UCSD-AML1 (cell line): ENCODE measurements around the gene TMPRSS11A.

Experiments used
- DNase-seq: peaks from one replicate; lab custom pipeline; 2025; ENCODE audit not compliant: unreplicated experiment; lab: John Stamatoyannopoulos, UW

Gene TMPRSS11A

DNA sequence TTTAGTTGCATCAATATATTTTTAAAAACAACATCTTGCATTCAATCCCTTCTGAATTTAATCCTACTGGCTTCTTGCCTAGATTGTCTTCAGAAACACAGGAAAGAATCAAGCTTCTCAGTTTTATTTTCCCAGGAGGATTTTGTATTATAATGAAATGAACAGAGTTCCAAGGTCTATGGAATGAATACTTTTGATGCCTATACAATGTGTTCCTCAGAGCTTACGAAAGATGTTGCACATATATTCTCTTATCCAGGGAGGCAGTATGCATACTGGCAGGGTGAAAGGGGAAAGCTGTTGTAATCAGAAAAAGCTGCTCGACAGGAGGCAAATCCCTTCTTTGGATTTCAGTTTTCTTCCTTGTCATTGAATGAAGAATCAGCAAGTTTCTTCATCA, 88.3 kb downstream of the TMPRSS11A start:
- no peak for DNase-seq

DNA sequence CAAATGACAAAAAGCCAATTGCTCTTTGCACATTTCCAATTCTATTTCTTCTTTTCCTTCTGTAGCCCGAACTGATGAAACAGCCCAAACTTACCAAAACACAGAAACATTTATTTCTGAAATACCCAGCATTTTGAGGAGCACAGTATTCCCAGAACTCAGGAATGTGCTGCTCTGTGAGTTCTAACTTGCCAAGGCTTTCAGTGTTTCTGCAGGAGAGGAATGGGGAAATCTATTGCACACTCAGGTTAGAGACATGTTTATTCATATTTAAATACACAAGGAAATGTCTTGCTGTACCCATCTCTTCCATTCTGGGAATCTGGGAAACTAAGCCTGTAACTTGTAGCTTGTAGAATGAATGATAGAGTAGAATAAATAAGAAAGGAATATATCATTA, 90.2 kb downstream of the TMPRSS11A start:
- no peak for DNase-seq

DNA sequence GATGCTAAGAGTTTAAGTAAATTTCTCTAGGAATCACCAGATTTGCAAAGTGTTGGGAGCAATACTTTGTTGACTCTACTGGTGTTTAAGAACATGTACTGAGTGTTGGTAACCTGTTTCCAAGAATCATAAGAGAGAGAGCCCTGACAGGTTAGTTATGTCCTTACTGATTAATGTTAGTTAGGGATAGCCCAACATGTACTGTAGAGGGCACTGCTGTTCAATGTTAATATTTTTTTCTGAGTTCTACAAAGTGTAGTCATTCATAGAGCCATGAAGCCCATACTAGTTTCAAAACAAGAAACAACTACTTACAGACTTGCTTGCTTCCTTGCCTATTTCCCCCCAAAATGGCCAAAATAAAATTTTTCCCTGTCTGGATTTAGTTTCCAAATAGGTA, 91.4 kb downstream of the TMPRSS11A start:
- DNase-seq: no peak

DNA sequence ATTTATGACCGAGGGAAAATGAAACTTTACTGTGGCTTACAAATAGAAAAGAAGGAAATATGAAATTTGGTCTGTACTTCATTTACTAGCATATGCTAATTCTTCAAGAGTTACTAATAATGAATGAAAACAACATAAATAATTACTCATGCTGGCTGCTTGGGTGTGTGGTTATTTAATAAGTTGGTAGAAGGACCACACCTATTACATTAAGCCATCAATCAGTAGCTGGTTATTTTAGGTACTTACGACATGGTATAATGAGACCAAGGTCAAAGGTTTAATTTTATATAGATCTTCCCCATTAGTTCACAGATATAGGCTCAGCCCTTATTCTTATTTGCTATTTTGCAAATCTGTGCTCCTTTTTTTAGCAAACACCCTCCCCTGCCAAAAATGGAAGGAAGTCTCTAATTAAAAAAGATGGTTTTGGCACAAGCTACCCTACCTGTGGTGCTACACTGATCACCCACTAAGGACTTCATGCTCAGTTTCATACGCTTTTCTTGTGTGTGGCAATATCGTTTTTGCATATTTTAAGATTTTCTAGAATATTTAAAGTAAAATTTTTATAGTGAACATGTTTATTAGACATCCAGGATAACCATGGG, 93.6 kb downstream of the TMPRSS11A start:
- no peak for DNase-seq

DNA sequence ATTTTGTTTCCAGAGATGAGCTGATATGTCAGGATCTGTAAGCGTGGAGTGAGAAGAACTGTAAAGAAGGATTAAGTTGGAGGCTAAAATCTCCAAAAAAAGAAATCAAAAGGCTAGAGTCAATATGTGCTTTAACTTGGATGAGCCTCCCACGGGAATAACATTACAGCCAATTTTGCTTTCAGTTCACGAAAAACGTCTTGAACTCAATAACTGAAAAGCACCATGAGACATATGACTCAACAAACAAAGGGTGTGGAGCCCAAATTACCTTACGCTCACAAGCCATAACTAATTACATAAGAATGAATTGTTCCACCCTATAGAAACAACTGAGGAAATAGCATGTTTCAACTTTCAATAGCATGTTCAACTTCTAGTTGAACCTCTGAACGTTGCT, 101.8 kb downstream of the TMPRSS11A start:
- DNase-seq: no peak
